T-helper 2 cell treated with Interferon-gamma antibody and Interleukin-4, amounts not matched to agents 5 μg/mL and 100 μg/mL, for 36 hours (primary cell): ENCODE measurements around the gene ALAS1.
A peak's percentile ranks its signal among the peaks of the same experiment; 100 is the strongest.
"Not testable (repeated sequence)": the region's sequence is repeated elsewhere in the genome, so short reads cannot be mapped to it uniquely, and the experiment has no call there.

Experiments
- DNase-seq: peaks from one replicate; pipeline ENCODE4 v3.0.0; 2021; ENCODE audit warnings: low spot score
- H3K27ac Mint-ChIP-seq: one replicate; pipeline ENCODE4 v1.8.0; 2021; ENCODE audit warnings: mild to moderate bottlenecking, mixed read lengths
- H3K27me3 Mint-ChIP-seq: one replicate; pipeline ENCODE4 v1.8.0; 2021; ENCODE audit warnings: low read depth, mixed read lengths
- H3K36me3 Mint-ChIP-seq: one replicate; pipeline ENCODE4 v1.8.0; 2021; ENCODE audit warnings: low read depth, mixed read lengths
- H3K4me1 Mint-ChIP-seq: one replicate; pipeline ENCODE4 v1.8.0; 2021; ENCODE audit warnings: low read depth, mixed read lengths
- H3K4me3 Mint-ChIP-seq: one replicate; pipeline ENCODE4 v1.8.0; 2022; ENCODE audit warnings: mild to moderate bottlenecking, moderate library complexity, mixed read lengths
- H3K9me3 Mint-ChIP-seq: one replicate; pipeline ENCODE4 v1.8.0; 2021; ENCODE audit warnings: mixed read lengths

ALAS1 gene

DNA sequence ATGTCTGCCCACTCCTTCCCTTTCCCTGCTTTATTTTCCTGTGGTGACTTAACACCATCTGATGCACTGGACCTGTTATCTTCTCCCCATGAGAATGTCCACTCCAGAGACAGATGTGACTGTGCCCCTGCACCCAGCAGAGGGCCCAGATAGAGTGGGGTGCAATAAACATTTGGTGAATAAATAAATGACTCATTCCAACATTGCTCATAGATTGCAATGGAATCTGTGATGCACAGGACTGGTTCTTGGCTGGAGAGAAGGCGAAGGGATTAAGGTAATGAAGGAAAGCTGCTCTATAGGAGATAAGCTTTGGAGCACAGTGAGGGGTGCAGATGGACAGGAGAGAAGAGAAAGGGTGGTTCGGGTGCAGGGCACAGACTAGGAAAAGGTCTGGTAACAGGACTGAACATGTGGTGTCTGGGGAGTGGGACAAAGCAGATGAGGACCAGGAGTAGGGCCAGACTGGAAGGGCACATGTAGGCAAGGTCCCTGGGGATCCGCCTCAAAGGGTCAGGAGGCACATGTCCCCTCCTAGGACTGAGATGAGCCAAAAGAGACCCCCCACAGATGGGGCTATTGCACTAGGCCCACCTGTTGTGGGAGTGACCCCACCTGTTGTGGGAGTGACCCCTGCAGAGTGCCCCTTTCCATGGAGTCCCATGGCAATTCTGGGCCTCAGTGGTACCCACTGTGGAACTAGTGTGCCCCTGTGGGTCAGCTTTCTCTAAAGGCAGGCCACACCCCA, 26.3 kb upstream of the ALAS1 start:
- DNase-seq: no peak
- no peaks in the 10 kb centered on the region for H3K9me3 Mint-ChIP-seq
- no peak overlapping the region for H3K27ac Mint-ChIP-seq
- peaks cover 2% of the 10 kb centered on the region for H3K27me3 Mint-ChIP-seq
- H3K4me3 Mint-ChIP-seq: no peak overlapping the region
- H3K36me3 Mint-ChIP-seq: no peaks in the 10 kb centered on the region
- H3K4me1 Mint-ChIP-seq: peaks cover 6% of the 10 kb centered on the region

DNA sequence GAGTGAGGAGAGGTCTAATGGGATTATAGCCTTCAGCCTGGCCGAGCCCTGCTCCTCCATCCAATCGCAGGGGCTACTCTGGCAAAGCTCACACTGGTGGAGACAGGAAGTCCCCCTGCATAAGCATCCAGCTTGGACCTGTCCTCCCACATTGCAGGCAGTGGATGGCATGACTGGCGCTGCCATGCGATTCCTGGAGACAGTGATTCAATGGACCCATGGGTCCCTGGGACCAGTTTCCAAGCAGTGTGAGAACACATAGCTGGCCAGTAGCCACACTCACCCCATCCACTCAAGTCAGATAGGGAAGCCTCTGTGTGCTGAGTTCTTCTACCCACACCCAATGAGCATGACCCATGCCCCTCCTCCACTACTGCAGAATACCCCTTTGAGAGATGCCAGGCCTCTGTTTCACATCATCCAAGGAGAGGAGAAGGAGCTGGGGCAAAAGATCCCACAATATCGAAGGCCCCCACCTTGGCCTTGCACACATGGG, 25.6 kb upstream of the ALAS1 start:
- peaks cover 6% of the 10 kb centered on the region for H3K4me1 Mint-ChIP-seq
- peaks cover 2% of the 10 kb centered on the region for H3K27me3 Mint-ChIP-seq
- H3K27ac Mint-ChIP-seq: no peak overlapping the region
- no peak overlapping the region for H3K4me3 Mint-ChIP-seq
- no peaks in the 10 kb centered on the region for H3K36me3 Mint-ChIP-seq
- DNase-seq: no peak
- no peaks in the 10 kb centered on the region for H3K9me3 Mint-ChIP-seq

DNA sequence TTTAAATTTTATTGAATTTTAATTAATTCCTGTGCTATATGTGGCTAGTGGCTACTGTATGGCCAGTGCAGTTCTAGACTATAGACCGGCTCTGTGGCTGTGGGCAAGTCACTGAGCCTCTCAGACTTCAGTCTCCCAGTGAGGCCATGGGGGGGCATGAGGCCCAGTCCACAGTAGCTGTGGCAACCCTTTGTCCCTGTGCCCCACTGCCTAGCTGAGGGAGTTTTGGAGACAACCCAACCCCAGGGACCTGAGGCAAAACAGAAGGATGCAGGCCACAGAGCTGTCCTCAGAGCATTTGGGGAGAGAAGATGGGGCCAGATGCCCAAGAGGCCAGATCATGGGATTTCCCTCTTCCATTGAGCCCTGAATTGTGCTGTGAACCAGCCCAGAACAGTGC, 24.9 kb upstream of the ALAS1 start:
- no peak overlapping the region for H3K4me3 Mint-ChIP-seq
- H3K27me3 Mint-ChIP-seq: no peaks in the 10 kb centered on the region
- DNase-seq: no peak
- H3K36me3 Mint-ChIP-seq: no peaks in the 10 kb centered on the region
- no peak overlapping the region for H3K27ac Mint-ChIP-seq
- peaks cover 6% of the 10 kb centered on the region for H3K4me1 Mint-ChIP-seq
- H3K9me3 Mint-ChIP-seq: no peaks in the 10 kb centered on the region

DNA sequence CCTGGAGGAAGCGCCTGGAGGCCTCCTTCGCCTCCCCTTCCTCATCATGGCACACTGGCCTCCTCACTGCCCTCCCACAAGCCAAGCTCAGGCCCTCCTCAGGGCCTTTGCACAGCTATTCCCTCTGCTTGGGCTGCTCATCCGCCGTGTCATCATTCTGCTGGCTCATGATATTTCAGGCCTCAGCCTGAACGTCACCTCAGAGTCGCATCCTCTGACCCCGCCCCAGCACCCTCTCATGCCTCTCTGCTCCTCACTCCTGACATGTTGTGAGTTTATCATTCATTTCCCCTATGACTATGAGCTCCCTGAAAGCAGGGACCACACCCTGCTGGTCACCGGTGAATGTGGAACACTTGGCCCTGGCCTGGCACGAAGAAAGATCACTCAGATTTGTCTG, 23.1 kb upstream of the ALAS1 start:
- Mint-ChIP-seq H3K9me3 (no peaks in the 10 kb centered on the region), H3K4me1 (peaks cover 6% of the 10 kb centered on the region), H3K36me3 (no peaks in the 10 kb centered on the region), H3K27ac (peak overlapping the region; percentile 34), H3K27me3 (peaks cover 5% of the 10 kb centered on the region), H3K4me3 (no peak overlapping the region)
- no peak for DNase-seq

DNA sequence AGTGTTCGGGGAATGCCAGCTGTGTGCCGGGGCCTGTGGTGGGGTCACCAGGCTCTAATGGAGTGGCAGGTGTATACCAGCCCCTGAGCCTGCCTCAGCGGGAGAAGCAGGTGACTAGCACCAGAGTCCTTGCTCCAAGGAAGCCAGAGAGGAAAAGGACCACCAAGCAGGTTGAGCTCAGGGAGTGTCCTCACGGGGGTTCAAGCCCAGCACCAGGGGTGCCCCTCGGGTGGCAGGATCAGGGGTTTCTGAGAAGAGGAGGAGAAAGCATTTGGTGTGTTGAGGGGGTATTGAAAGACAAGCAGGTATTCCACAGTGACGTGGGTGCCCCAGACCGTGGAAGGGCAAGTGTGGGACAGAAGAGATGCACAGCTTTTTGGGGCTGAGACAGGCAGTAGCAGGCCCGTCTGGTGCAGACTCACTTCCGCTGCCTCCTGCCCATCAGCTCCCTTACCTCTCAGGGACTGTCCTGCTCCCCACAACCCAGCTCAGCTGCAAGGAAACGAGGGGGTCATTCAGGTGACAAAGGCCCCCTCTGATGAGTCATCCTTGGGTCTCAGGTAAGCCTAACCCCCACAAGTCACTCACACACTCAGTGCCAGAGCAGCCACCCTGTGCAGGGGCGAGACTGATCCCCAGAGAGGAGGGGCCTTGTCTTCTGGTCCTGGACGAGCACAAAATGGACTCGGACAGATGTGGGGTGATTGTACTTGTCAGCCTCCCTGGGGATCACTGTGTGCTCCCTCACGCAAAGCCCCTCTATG, 22.4 kb upstream of the ALAS1 start:
- Mint-ChIP-seq H3K4me3 (no peak overlapping the region), H3K36me3 (no peaks in the 10 kb centered on the region), H3K27me3 (peaks cover 5% of the 10 kb centered on the region), H3K9me3 (no peaks in the 10 kb centered on the region), H3K4me1 (peaks cover 6% of the 10 kb centered on the region), H3K27ac (no peak overlapping the region)
- DNase-seq: no peak

DNA sequence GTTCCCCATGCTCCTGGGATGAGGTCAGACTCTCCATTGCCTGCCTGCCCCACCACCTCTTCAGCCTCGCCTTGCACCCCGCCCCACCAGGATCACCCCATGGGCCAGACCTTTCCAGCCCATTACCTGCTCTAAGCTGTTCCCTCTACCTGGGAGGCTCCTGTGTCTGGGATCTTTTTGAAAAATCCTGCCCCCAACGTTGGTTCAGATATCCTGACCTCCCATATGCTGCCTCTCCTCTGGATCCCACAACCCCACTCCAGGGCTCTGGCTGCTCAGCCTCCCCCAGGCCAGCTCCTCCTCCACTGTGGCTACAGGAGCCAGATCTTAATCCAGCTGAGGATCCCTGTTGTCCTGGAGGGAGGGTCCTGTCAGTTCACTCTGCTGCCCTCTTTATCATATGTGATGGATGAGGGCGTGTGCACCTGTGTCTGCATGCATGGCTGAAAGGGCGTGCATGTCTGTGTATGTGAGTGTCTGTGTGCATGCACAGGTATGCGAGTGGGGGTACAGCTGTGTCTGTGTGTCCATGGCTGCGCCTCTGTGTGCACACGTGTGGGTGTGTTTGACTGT, 21.7 kb upstream of the ALAS1 start:
- Mint-ChIP-seq H3K36me3 (no peaks in the 10 kb centered on the region), H3K27me3 (peaks cover 5% of the 10 kb centered on the region), H3K9me3 (no peaks in the 10 kb centered on the region), H3K27ac (no peak overlapping the region), H3K4me1 (peaks cover 6% of the 10 kb centered on the region), H3K4me3 (no peak overlapping the region)
- no peak for DNase-seq

DNA sequence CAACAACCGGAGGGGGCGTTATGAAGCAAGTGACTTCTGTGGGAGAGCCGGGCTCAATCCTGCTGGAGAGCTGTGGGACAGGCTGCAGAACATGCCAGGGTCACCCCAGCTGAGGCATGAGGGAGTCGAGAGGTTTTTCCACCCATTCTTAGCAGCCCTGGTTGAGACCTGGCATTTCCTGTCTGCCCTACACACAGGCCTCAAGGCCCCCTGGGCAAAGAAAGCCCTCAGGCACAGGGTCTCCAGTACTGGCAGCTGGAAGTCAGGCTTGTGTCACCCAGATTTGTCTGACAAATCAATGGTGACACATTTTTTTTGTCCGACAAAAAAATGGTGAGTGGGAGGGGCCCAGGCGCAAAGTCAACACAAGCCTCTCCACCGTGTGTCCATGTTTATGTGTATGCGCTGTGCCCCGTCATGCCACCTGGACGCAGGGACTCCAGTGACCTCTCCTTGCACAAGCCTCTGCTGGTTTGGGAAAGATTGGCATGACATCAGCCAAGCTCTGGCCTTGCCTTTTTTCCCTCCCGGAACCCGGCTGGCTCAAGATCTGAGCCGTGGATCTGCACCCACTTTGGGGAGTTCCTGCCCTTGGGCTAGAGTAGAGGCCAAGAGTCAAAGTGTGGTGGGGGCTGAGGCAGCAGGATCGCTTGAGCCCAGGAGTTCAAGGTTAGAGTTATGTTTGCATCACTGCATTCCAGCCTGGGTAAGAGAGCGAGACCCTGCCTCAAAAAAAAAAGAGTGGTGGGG, 20.8 kb upstream of the ALAS1 start:
- H3K27ac Mint-ChIP-seq: no peak overlapping the region
- H3K4me3 Mint-ChIP-seq: no peak overlapping the region
- no peaks in the 10 kb centered on the region for H3K36me3 Mint-ChIP-seq
- no peak for DNase-seq
- H3K4me1 Mint-ChIP-seq: peaks cover 6% of the 10 kb centered on the region
- peaks cover 5% of the 10 kb centered on the region for H3K27me3 Mint-ChIP-seq
- H3K9me3 Mint-ChIP-seq: no peaks in the 10 kb centered on the region

DNA sequence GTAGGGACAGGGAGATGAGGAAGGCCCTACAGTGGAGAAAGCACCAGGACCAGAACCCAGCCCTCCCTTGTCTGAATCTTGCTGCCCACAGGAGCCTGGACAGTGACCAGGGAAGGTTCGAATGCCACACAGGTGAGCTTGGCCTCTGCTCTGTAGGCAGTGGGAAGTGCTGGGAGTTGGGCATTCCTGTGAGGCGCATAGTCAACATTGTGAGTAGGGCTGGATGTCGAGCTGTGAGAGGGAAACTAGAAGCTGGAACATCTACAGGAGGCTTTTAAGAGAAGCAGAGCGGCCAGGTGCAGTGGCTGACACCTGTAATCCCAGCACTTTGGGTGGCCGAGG, 20.3 kb upstream of the ALAS1 start:
- Mint-ChIP-seq H3K27me3 (peaks cover 5% of the 10 kb centered on the region), H3K27ac (no peak overlapping the region), H3K4me3 (no peak overlapping the region), H3K36me3 (no peaks in the 10 kb centered on the region), H3K4me1 (peaks cover 9% of the 10 kb centered on the region), H3K9me3 (no peaks in the 10 kb centered on the region)
- DNase-seq: no peak

DNA sequence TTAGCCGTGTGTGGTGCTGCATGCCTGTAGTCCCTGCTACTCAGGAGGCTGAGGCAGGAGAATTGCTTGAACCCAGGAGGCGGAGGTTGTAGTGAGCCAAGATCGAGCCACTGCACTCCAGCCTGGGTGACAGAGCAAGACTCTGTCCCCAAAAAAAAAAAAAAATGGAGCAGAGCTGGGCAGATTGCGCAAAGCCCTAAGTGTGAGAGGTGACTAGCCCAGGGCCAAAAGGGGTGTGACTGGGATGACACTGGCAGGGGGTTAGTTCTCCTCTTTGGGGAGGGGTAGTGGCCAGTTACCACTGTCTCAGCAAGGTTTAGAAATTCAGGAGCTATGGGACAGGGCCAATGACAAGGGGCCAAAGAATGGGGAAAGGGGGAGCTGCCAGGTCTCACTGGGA, 19.8 kb upstream of the ALAS1 start:
- not testable (repeated sequence) for H3K36me3 Mint-ChIP-seq, H3K9me3 Mint-ChIP-seq, H3K4me3 Mint-ChIP-seq, H3K27me3 Mint-ChIP-seq, H3K4me1 Mint-ChIP-seq, H3K27ac Mint-ChIP-seq, DNase-seq

DNA sequence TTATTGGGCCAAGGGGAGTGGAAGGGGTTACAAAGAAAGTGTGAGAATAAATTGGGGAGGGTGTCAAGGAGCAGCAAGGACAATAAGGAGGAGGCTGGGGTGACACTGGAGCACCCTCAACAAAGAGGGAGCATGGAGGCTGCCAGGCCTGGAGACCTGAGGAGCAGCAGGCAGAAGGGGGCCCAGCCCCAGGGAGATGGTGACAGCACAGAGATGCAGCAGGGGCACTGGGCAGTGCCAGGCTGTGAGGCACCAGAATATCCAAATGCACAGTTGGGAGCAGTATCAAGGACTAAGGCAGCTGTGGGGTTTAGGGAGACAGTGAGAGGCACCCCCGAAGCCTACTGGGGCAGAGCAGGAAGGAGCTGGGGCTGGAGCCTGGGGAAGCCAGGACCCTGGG, 19.4 kb upstream of the ALAS1 start:
- Mint-ChIP-seq H3K4me1 (peaks cover 6% of the 10 kb centered on the region), H3K27me3 (peaks cover 5% of the 10 kb centered on the region), H3K27ac (no peak overlapping the region)

DNA sequence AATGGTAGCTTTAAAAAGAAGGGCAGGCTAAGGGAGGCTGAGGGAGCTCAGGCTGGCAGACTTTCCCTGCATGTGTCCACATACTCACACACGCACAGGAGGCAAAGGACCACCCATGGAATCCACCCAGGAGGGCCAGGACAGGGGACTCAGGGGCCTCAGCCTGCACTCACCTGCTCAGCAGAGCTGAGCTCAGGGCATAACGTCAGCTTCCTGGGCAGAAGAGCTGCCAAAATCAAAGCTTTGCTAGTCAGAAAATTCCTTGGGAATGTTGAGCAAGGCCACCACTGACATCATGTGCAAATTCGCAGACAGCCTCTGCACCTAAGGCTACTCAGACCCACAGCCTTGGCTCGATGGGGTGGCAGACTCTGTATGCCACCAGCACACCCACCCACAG, 16.4 kb upstream of the ALAS1 start:
- no peak for DNase-seq
- H3K27me3 Mint-ChIP-seq: peaks cover 5% of the 10 kb centered on the region
- no peak overlapping the region for H3K27ac Mint-ChIP-seq
- H3K36me3 Mint-ChIP-seq: no peaks in the 10 kb centered on the region
- no peaks in the 10 kb centered on the region for H3K9me3 Mint-ChIP-seq
- no peak overlapping the region for H3K4me3 Mint-ChIP-seq
- H3K4me1 Mint-ChIP-seq: peaks cover 2% of the 10 kb centered on the region

More for the DNA sequence above, 19.4 kb upstream of the ALAS1 start:
- Mint-ChIP-seq H3K9me3 (no peaks in the 10 kb centered on the region), H3K4me3 (no peak overlapping the region), H3K36me3 (no peaks in the 10 kb centered on the region)
- DNase-seq: no peak

DNA sequence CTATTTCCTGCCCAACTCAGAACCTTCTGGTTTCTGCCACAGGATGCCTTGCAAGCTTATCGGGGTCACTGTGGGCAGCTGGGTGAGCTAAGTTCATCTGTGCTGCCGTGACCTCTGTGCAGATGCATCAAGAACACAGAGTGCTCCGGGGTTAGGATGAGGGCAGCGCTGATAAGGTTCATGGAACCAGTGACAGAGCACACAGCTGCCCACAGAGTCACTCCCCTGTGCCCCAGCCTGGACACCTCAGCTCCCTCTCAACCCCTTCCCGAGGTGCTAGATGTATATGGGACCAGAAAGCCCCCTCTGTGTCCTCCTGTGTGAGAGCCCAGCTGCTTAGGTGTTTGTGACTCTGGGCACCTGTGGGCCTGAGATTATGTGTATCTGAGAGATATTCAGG, 15.8 kb upstream of the ALAS1 start:
- H3K36me3 Mint-ChIP-seq: no peaks in the 10 kb centered on the region
- no peak for DNase-seq
- peaks cover 5% of the 10 kb centered on the region for H3K27me3 Mint-ChIP-seq
- no peak overlapping the region for H3K27ac Mint-ChIP-seq
- no peak overlapping the region for H3K4me3 Mint-ChIP-seq
- peaks cover 2% of the 10 kb centered on the region for H3K4me1 Mint-ChIP-seq
- H3K9me3 Mint-ChIP-seq: no peaks in the 10 kb centered on the region

DNA sequence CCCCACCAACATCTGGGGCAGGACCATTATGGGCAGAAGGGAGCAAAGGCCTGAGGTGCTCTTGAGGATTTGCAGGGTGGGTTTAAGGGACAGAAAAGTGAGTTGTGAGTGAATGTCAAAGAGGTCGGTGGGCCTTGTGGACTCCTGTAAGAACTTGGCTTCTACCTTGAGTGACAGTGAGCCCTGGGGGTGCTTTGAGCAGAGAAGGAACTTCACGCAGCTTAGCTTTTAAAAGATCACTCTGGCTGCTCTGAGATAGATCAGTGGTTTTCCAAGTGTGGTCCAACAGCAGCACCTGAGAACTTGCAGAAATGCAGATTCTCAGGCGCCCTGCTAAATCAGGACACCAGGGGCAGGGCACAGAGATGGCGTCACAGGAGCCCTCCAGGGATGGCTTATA, 15.3 kb upstream of the ALAS1 start:
- no peak for DNase-seq
- no peak overlapping the region for H3K4me3 Mint-ChIP-seq
- H3K27ac Mint-ChIP-seq: no peak overlapping the region
- H3K27me3 Mint-ChIP-seq: peaks cover 5% of the 10 kb centered on the region
- H3K9me3 Mint-ChIP-seq: no peaks in the 10 kb centered on the region
- H3K36me3 Mint-ChIP-seq: no peaks in the 10 kb centered on the region
- peaks cover 2% of the 10 kb centered on the region for H3K4me1 Mint-ChIP-seq
